Parathyroid adenoma (tissue), 2 donors: ENCODE measurements around the gene RRBP1.

Experiments
- H2AFZ ChIP-seq: fragments of 300-600 bp; sonication (generic); one replicate; pipeline ENCODE4 v1.7.0; 2017; ENCODE audit warnings: antibody characterized with exemption, mild to moderate bottlenecking
- H3K27ac ChIP-seq: fragments of 300-600 bp; sonication (generic); one replicate; pipeline ENCODE4 v1.7.0; 2017
- H3K27me3 ChIP-seq: fragments of 300-600 bp; sonication (generic); one replicate; pipeline ENCODE4 v1.7.0; 2017; ENCODE audit warnings: low read length; ENCODE audit not compliant: control insufficient read depth, insufficient read depth
- H3K36me3 ChIP-seq: fragments of 300-600 bp; sonication (generic); one replicate; pipeline ENCODE4 v1.7.0; 2017; ENCODE audit warnings: low read length; ENCODE audit not compliant: control insufficient read depth, insufficient read depth
- H3K4me1 ChIP-seq: fragments of 300-600 bp; sonication (generic); one replicate; pipeline ENCODE4 v1.7.0; 2017; ENCODE audit warnings: control low read depth
- H3K4me2 ChIP-seq: fragments of 300-600 bp; sonication (generic); one replicate; pipeline ENCODE4 v1.7.0; 2017; ENCODE audit warnings: low read length
- H3K4me3 ChIP-seq: fragments of 300-600 bp; sonication (generic); one replicate; pipeline ENCODE4 v1.7.0; 2017; ENCODE audit warnings: low read depth, low read length
- H3K79me2 ChIP-seq: fragments of 300-600 bp; sonication (generic); one replicate; pipeline ENCODE4 v1.7.0; 2017; ENCODE audit warnings: control low read depth
- H3K9ac ChIP-seq: fragments of 300-600 bp; sonication (generic); one replicate; pipeline ENCODE4 v1.7.0; 2017; ENCODE audit warnings: mild to moderate bottlenecking
- H3K9me3 ChIP-seq: fragments of 300-600 bp; sonication (generic); one replicate; pipeline ENCODE4 v1.7.0; 2017; ENCODE audit warnings: low read length; ENCODE audit not compliant: control insufficient read depth
- CTCF ChIP-seq: fragments of 300-600 bp; sonication (generic); IDR thresholded peaks from one replicate; pipeline ENCODE4 v1.7.0; 2017; ENCODE audit warnings: antibody characterized with exemption, mild to moderate bottlenecking
- donor health status: primary hyperparathyroidism.

RRBP1 gene

GRCh38 chr20:17612992-17613327 is 69.1 kb downstream of the RRBP1 start:
- no peak overlapping the region for H3K4me3 ChIP-seq
- H3K9me3 ChIP-seq, result no peaks in the 10 kb centered on the region
- H3K27ac ChIP-seq, result no peak overlapping the region
- no peaks in the 10 kb centered on the region for H3K27me3 ChIP-seq
- no peaks in the 10 kb centered on the region for H3K36me3 ChIP-seq
- no peak for TF ChIP-seq CTCF
- no peak overlapping the region for H3K4me2 ChIP-seq
- no peak overlapping the region for H2AFZ ChIP-seq
- H3K9ac ChIP-seq, result no peak overlapping the region
- H3K79me2 ChIP-seq, result peaks cover 7% of the 10 kb centered on the region
- peaks cover 8% of the 10 kb centered on the region for H3K4me1 ChIP-seq

DNA sequence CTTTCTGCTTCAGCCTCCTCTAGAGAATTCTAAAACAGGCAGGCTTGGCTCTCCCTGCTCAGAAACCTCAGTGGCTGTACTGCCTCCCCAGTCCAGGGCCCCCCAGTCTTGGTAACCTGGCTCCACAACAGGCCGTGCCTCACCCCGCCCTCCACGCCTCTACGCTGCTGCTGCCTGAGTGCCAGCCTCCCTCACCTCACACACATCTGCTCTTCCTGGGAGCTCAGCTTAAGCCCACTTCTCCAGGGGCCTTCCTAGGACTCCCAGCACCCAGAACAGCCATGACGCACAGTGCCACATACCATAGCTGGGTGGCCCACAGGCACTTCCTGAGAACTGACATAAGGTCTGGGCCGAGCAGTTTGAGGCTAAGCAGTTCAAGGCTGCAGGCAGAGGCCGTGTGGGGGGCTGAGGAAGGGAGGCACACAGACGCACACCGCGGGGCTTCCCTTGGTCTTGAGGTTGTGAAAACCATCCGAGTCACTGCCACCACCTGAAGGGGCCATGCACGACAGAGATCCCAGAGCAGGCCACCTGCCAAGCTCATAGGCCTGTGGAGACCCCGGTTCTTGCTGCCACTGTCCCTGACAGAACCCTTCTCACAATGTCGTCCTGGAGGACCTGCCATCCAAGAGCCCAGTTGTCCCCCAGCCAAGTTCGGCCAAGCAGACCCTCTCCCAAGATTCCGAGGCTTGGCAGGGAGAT is 69.6 kb downstream of the RRBP1 start:
- Histone ChIP-seq H3K4me2 (no peak overlapping the region), H3K27ac (no peak overlapping the region), H3K4me3 (no peak overlapping the region), H3K4me1 (peaks cover 8% of the 10 kb centered on the region), H3K27me3 (no peaks in the 10 kb centered on the region), H2AFZ (no peak overlapping the region), H3K79me2 (peaks cover 9% of the 10 kb centered on the region), H3K9ac (no peak overlapping the region), H3K9me3 (no peaks in the 10 kb centered on the region), H3K36me3 (no peaks in the 10 kb centered on the region)
- no peak for TF ChIP-seq CTCF

DNA sequence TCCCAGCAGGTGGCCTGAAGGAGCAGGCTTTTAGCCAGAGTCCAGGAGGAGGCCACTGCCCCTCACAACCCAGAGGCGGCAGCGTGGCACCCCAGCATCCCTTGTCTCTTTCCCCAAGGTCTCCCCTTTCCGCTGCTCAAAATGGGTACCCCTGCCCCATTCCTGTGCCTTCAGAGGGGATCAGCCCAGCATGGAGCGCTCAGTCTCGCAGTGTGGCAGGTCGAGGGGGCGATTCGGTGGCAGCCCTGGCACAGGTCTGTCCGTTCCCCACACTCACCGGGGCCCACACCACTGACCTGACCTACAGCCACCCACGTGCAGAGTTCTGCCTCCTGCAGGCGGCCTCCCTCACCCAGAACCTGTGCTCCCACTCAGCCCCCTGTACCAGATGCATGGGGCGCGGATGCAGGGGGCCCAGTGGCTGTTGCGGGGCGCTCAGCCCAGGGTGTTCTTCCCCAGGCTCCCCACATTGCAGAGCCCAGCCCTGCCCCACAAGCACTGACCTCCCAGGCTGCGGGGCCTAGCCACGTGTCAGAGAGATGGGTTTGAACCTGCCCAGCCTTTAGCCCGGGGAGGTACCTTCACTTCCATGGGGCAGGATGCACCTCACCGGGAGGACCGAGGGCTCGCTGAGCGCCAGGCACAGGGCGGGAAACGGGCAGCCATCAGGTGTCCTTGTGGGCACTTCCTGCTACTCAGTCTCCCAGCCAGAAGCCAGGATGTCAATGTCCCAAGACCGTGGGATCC is 70.3 kb downstream of the RRBP1 start:
- Histone ChIP-seq H3K79me2 (peaks cover 10% of the 10 kb centered on the region), H3K9ac (no peak overlapping the region), H3K4me1 (peaks cover 8% of the 10 kb centered on the region), H3K27me3 (no peaks in the 10 kb centered on the region), H3K4me2 (no peak overlapping the region), H3K36me3 (no peaks in the 10 kb centered on the region), H3K4me3 (no peak overlapping the region), H3K9me3 (no peaks in the 10 kb centered on the region), H2AFZ (no peak overlapping the region), H3K27ac (no peak overlapping the region)
- no peak for TF ChIP-seq CTCF

GRCh38 chr20:17611290-17611539 is 70.8 kb downstream of the RRBP1 start:
- H3K79me2 ChIP-seq, result peaks cover 10% of the 10 kb centered on the region
- no peak overlapping the region for H3K27ac ChIP-seq
- H3K4me1 ChIP-seq, result peaks cover 8% of the 10 kb centered on the region
- H3K9me3 ChIP-seq, result no peaks in the 10 kb centered on the region
- no peaks in the 10 kb centered on the region for H3K27me3 ChIP-seq
- H2AFZ ChIP-seq, result no peak overlapping the region
- H3K36me3 ChIP-seq, result no peaks in the 10 kb centered on the region
- TF ChIP-seq CTCF, result peak; percentile 60
- H3K9ac ChIP-seq, result no peak overlapping the region
- H3K4me3 ChIP-seq, result no peak overlapping the region
- H3K4me2 ChIP-seq, result no peak overlapping the region
